BJ (cell line): ENCODE measurements around the gene WDR70. TPM values are rescaled to one million over a fixed set of nuclear protein-coding genes. Genes with fewer than 3 reads are reported as not detected.

ENCODE experiments used
- CTCF ChIA-PET: fragments of 350-600 bp; formaldehyde crosslinking; extraction: SDS; loops from one replicate; lab custom pipeline; 2021; ENCODE audit warnings: antibody characterized with exemption, inconsistent platforms; lab: Yijun Ruan, JAX
- POLR2A ChIA-PET: fragments of 300-600 bp; sonication (Branson Sonifier 250); formaldehyde crosslinking; extraction: SDS; loops from one replicate; lab custom pipeline; 2021; ENCODE audit warnings: antibody characterized with exemption; lab: Charles Lee
- DNase-seq: peaks from one replicate; pipeline ENCODE4 v3.0.0-alpha.2; 2011; ENCODE audit warnings: low read depth
- H3K27me3 ChIP-seq: 2 replicates; pipeline ENCODE4 v1.6.0; 2011; ENCODE audit warnings: low read length; ENCODE audit not compliant: control insufficient read depth, insufficient read depth
- H3K36me3 ChIP-seq: 2 replicates; pipeline ENCODE4 v1.5.1; 2011; ENCODE audit warnings: low read length; ENCODE audit not compliant: control insufficient read depth, insufficient read depth
- H3K4me3 ChIP-seq: 2 replicates; pipeline ENCODE4 v1.5.1; 2011; ENCODE audit warnings: low read depth, mild to moderate bottlenecking, control low read depth, low read length
- polyA plus RNA-seq: library from polyadenylated mRNA; depleted of rRNA; stranded (reverse); fragments of >200 nt; gene quantifications from 2 replicates; pipeline ENCODE4 v1.2.3, GENCODE V29; 2011
- TF ChIP-seq, protein P1 (sequence below): IDR thresholded peaks from 2 replicates; pipeline ENCODE4 v1.5.1; 2011; ENCODE audit warnings: low read depth, mild to moderate bottlenecking, control low read depth, inconsistent platforms, low read length, moderate library complexity; ENCODE audit not compliant: insufficient read depth

The WDR70 gene
- polyA plus RNA-seq, 1 experiment, result 14.0 TPM

DNA sequence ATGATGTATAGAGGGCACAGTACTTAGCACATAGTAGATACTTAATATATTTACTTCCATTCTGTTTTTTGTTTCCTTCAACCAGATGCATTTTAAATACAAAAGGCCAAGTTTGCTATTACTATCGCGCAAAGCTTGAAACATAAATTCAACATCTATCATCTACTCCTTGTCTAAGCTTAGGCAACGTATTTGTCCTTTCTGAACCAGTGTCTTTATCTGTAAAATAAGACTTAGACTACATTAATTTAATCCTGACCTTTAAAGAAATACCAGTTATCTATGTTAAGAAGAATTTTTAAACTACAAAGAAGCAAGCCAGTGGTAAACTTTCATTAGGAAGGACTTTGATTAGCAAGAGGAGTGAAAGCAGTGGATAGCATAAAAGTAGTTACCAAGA lies 173.0 kb downstream of the WDR70 start:
- TF ChIP-seq, protein P1, sequence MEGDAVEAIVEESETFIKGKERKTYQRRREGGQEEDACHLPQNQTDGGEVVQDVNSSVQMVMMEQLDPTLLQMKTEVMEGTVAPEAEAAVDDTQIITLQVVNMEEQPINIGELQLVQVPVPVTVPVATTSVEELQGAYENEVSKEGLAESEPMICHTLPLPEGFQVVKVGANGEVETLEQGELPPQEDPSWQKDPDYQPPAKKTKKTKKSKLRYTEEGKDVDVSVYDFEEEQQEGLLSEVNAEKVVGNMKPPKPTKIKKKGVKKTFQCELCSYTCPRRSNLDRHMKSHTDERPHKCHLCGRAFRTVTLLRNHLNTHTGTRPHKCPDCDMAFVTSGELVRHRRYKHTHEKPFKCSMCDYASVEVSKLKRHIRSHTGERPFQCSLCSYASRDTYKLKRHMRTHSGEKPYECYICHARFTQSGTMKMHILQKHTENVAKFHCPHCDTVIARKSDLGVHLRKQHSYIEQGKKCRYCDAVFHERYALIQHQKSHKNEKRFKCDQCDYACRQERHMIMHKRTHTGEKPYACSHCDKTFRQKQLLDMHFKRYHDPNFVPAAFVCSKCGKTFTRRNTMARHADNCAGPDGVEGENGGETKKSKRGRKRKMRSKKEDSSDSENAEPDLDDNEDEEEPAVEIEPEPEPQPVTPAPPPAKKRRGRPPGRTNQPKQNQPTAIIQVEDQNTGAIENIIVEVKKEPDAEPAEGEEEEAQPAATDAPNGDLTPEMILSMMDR, result no peak
- ChIA-PET POLR2A (no interaction called here), CTCF (no interaction called here)
- H3K36me3 ChIP-seq, result no peaks in the 10 kb centered on the region
- H3K27me3 ChIP-seq, result no peaks in the 10 kb centered on the region
- H3K4me3 ChIP-seq, result no peak overlapping the region
- no peak for DNase-seq

DNA sequence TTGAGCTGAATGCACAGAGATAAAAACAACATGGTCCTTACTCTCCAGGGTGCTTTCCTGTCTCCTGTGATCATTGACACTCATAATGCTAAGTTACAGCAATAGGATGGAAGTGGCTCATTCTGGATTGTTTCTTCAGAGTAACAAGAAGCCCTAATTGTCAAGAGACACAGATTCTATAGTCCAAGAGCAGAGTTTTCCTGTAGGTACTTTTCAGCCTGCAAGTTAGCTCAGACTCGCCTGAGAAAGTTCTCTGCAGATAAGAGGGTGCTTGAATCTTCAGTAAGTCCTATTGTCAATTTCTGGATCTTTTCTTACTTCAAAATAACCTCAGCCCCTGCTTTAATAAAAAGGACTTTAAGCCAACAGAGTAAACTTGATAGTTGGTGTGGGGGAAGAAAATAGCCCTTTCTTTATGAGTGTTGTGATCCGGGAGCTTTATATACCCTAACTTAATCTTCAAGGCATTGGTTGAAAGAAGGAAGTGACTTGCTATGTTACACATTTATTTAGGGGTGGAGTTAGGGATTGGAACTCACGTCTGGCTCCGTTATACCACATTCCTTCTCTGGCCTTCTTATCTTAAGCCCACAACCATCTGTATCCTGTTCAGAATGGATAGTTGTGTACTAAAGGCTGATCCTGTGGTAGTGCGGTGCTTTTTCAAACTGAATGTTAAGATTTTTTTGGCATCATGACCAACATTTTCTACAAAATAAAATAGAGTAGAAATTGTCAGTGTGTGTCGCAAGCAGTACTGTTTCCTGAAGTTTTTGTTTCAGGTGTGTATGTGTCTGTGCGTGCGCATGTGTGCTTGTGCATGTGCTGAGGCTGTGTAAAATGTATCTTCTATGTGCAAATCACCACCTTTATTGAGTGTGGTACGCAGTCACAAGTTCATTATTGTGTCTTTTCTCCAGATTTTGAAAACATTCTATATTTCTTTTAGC lies 173.9 kb downstream of the WDR70 start:
- ChIA-PET POLR2A (no interaction called here), CTCF (interaction anchor here (0.9 kb wide), 1 partner anchor 25 kb away, joined by 3 read pairs; no protein-coding TSS in a partner anchor)
- TF ChIP-seq, protein P1, result no peak
- Histone ChIP-seq H3K4me3 (no peak overlapping the region), H3K36me3 (no peaks in the 10 kb centered on the region), H3K27me3 (no peaks in the 10 kb centered on the region)
- DNase-seq, result no peak

DNA sequence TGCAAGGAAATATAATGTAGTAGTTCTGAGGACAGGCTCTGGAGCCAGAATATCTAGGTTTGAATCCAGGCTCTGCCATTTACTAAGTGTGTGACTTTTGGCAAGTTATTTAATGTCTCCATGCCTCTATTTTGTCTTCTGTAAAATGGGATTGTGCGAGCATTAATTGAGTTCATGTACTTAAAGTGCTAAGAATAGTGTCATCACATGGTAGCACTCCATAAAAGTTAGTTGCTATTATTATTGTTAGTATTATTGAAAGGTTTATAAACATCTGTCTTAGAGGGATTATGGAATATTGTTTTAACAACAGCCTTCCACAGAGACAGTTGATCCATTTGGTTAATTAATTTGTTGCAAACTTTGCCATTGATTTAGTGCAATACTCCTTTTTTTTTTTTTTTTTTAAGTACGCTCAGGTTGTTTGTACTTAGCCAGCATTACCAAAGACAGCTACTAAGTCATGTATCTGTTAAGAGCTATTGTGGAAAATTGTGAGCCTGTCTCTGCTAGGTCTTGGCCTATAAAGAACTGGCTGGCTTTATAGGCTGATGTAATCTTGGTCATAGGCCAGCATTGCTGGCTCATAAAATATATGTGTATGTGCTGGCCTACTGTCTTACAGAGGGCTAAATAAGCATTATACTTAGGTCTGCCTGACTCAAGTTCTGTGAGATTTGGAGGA lies 174.7 kb downstream of the WDR70 start:
- CTCF ChIA-PET, result interaction anchor here (0.6 to 0.9 kb wide), 2 partner anchors 24 to 66 kb away, joined by 3 to 4 read pairs; no protein-coding TSS in a partner anchor
- TF ChIP-seq, protein P1, result no peak
- POLR2A ChIA-PET, result no interaction called here
- Histone ChIP-seq H3K4me3 (no peak overlapping the region), H3K36me3 (no peaks in the 10 kb centered on the region), H3K27me3 (no peaks in the 10 kb centered on the region)
- peak; percentile 15 for DNase-seq

DNA sequence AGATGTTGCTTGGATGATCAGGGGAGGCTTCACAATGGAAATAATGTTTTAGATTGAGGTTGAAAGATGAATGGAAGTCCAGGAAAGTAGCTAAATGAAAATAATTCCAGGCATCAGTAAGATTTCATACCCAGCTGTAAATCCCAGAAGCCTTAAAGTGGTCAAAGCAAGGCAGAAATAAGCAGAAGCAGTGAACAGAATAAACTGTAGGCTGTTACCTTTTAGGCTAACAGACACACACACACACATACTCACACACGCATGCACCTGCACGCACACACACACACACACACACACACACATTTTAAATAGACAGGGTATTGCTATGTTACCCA lies 175.3 kb downstream of the WDR70 start:
- Histone ChIP-seq H3K36me3 (no peaks in the 10 kb centered on the region), H3K4me3 (no peak overlapping the region), H3K27me3 (no peaks in the 10 kb centered on the region)
- CTCF ChIA-PET, result interaction anchor here (0.6 to 0.9 kb wide), 2 partner anchors 24 to 65 kb away, joined by 3 to 4 read pairs; no protein-coding TSS in a partner anchor
- POLR2A ChIA-PET, result no interaction called here
- TF ChIP-seq, protein P1, result no peak
- DNase-seq, result no peak

- DNase-seq, result no peak
- H3K36me3 ChIP-seq, result no peaks in the 10 kb centered on the region
- H3K4me3 ChIP-seq, result no peak overlapping the region
- ChIA-PET POLR2A (no interaction called here), CTCF (no interaction called here)
- H3K27me3 ChIP-seq, result no peaks in the 10 kb centered on the region
- TF ChIP-seq, protein P1, result peak; percentile 29; the same call in 1 of the 2 replicates
Observed at GRCh38 chr5:37554938-37555337, 175.8 kb downstream of the WDR70 start.
